Esophagus muscularis mucosa (tissue), 3 donors: ENCODE data around the gene THBS1.

Experiments
- CTCF ChIP-seq, 3 experiments: fragments of 200-600 bp in 2 of 3; fragments of 450-650 bp in 1 of 3; sonication (generic) in 2 of 3; IDR thresholded peaks; one replicate each; pipeline ENCODE4 v1.5.1; 2017 to 2019; ENCODE audit warnings: antibody characterized with exemption in 3 of 3, mild to moderate bottlenecking in 2 of 3, moderate library complexity in 1 of 3
- POLR2A ChIP-seq: fragments of 450-650 bp; IDR thresholded peaks from one replicate; pipeline ENCODE4 v1.6.1; 2017; ENCODE audit warnings: antibody characterized with exemption, moderate library complexity, mild to moderate bottlenecking, low read depth

- TF ChIP-seq CTCF (IDR thresholded peaks at IDR 0.05) (no peak), POLR2A (no peak)
These were observed 27.6 kb downstream of the THBS1 start for GRCh38 chr15:39608185-39609139.
